SK-N-SH (cell line): ENCODE measurements around the gene KDM1A. TPM values are rescaled to one million over a fixed set of nuclear protein-coding genes. Genes with fewer than 3 reads are reported as not detected.

ENCODE experiments used
- CTCF ChIA-PET: fragments of 300-600, 350-600 bp; formaldehyde crosslinking; extraction: SDS; loops from one replicate; lab custom pipeline; 2021; lab: Yijun Ruan, JAX
- POLR2A ChIA-PET: fragments of 350-600 bp; sonication (Branson Sonifier 250); formaldehyde crosslinking; extraction: SDS; loops from one replicate; lab custom pipeline; 2020; ENCODE audit warnings: antibody characterized with exemption, inconsistent platforms; lab: Yijun Ruan, JAX
- DNase-seq: peaks from one replicate; pipeline ENCODE4 v3.0.0; 2012
- H2AFZ ChIP-seq: fragments of 200-600 bp; sonication (generic); 2 replicates; pipeline ENCODE4 v1.8.1; 2016; ENCODE audit warnings: antibody characterized with exemption, mild to moderate bottlenecking, low read depth
- H3F3A ChIP-seq: fragments of 200-600 bp; sonication (generic); replicated peaks from 2 replicates; pipeline ENCODE3; 2016; ENCODE audit warnings: antibody characterized with exemption, mild to moderate bottlenecking; ENCODE audit not compliant: insufficient read depth
- H3K27ac ChIP-seq, 2 experiments: fragments of 200-500 bp in 1 of 2; fragments of 200-600 bp in 1 of 2; sonication (Bioruptor generic) in 1 of 2; sonication (generic), shearing (Covaris generic) in 1 of 2; 2 replicates each; pipeline versions ENCODE4 v1.5.1 to v1.6.1; 2014 to 2016; ENCODE audit warnings: low read depth in 2 of 2, inconsistent platforms in 1 of 2, low read length in 1 of 2, mild to moderate bottlenecking in 1 of 2, mixed read lengths in 1 of 2
- H3K27me3 ChIP-seq: fragments of 200-600 bp; sonication (generic), shearing (Covaris generic); 2 replicates; pipeline ENCODE4 v1.6.1; 2016; ENCODE audit warnings: mixed run types; ENCODE audit not compliant: insufficient read depth
- H3K36me3 ChIP-seq, 2 experiments: fragments of 200-500 bp in 1 of 2; fragments of 200-600 bp in 1 of 2; sonication (Bioruptor generic) in 1 of 2; sonication (generic) in 1 of 2; replicated peaks in 1 of 2; 2 replicates each; pipeline versions ENCODE3 to v1.5.1; 2014 to 2016; ENCODE audit warnings: low read length in 1 of 2, mild to moderate bottlenecking in 1 of 2; ENCODE audit not compliant: insufficient read depth in 2 of 2, control insufficient read depth in 1 of 2
- H3K4me1 ChIP-seq, 2 experiments: fragments of 200-500 bp in 1 of 2; fragments of 200-600 bp in 1 of 2; sonication (Bioruptor generic) in 1 of 2; sonication (generic), shearing (Covaris generic) in 1 of 2; 2 replicates each; pipeline versions ENCODE4 v1.5.1 to v1.6.1; 2014 to 2016; ENCODE audit warnings: low read depth in 1 of 2, low read length in 1 of 2, mixed run types in 1 of 2; ENCODE audit not compliant: insufficient read depth in 2 of 2, control insufficient read depth in 1 of 2
- H3K4me2 ChIP-seq: fragments of 200-600 bp; sonication (generic), shearing (Covaris generic); 2 replicates; pipeline ENCODE4 v1.6.1; 2017; ENCODE audit warnings: mixed run types
- H3K4me3 ChIP-seq, 2 experiments: fragments of 200-500 bp in 1 of 2; fragments of 200-600 bp in 1 of 2; sonication (Bioruptor generic) in 1 of 2; sonication (generic), shearing (Covaris generic) in 1 of 2; 2 replicates each; pipeline versions ENCODE4 v1.5.1 to v1.8.1; 2014 to 2016; ENCODE audit warnings: low read depth in 2 of 2, inconsistent platforms in 1 of 2, low read length in 1 of 2, mild to moderate bottlenecking in 1 of 2, mixed read lengths in 1 of 2, moderate library complexity in 1 of 2
- H3K79me2 ChIP-seq: fragments of 200-600 bp; sonication (generic); 2 replicates; pipeline ENCODE4 v1.8.1; 2017; ENCODE audit warnings: mild to moderate bottlenecking; ENCODE audit not compliant: insufficient read depth
- H3K9ac ChIP-seq: fragments of 200-600 bp; sonication (generic); 2 replicates; pipeline ENCODE4 v1.6.1; 2017; ENCODE audit warnings: mixed run types
- H3K9me2 ChIP-seq: fragments of 200-600 bp; sonication (generic); 2 replicates; pipeline ENCODE4 v1.6.1; 2017; ENCODE audit warnings: mixed run types
- H3K9me3 ChIP-seq: fragments of 200-600 bp; sonication (generic); 2 replicates; pipeline ENCODE4 v1.6.1; 2017; ENCODE audit warnings: mixed run types, mild to moderate bottlenecking, moderate library complexity
- H4K20me1 ChIP-seq: fragments of 200-600 bp; sonication (generic); 2 replicates; pipeline ENCODE4 v1.6.1; 2017; ENCODE audit warnings: mild to moderate bottlenecking, mixed run types; ENCODE audit not compliant: insufficient read depth
- CHD2 ChIP-seq: fragments of 150-350 bp; IDR thresholded peaks from 2 replicates; pipeline ENCODE4 v1.6.1; 2018; ENCODE audit warnings: low read length; ENCODE audit not compliant: partially characterized antibody
- ELF1 ChIP-seq: IDR thresholded peaks from 2 replicates; pipeline ENCODE4 v1.4.0; 2012
- EP300 ChIP-seq, 2 experiments: IDR thresholded peaks; 2 replicates each; pipeline versions ENCODE4 v1.4.0 to v1.6.1; 2012; ENCODE audit warnings: borderline replicate concordance in 1 of 2, low read depth in 1 of 2, low read length in 1 of 2
- EZH2phosphoT487 ChIP-seq: fragments of 200-600 bp; sonication (generic); IDR thresholded peaks from 2 replicates; pipeline ENCODE4 v1.6.1; 2017; ENCODE audit warnings: low read depth, mixed run types, mild to moderate bottlenecking, antibody characterized with exemption, moderate library complexity, borderline replicate concordance
- FOSL2 ChIP-seq: IDR thresholded peaks from 2 replicates; pipeline ENCODE4 v1.4.0; 2012; ENCODE audit warnings: low read depth, mild to moderate bottlenecking, moderate library complexity, borderline replicate concordance
- FOXJ3 ChIP-seq: sonication (generic); formaldehyde crosslinking; IDR thresholded peaks from 2 replicates; pipeline ENCODE4 v1.5.1; 2020; ENCODE audit warnings: mild to moderate bottlenecking, missing genetic modification reagents
- FOXM1 ChIP-seq: IDR thresholded peaks from 2 replicates; pipeline ENCODE4 v1.4.0; 2012; ENCODE audit warnings: low read depth, mild to moderate bottlenecking
- GABPA ChIP-seq: IDR thresholded peaks from 2 replicates; pipeline ENCODE4 v1.4.0; 2012; ENCODE audit warnings: low read depth, mild to moderate bottlenecking
- GATA2 ChIP-seq: sonication (generic); formaldehyde crosslinking; IDR thresholded peaks from 2 replicates; pipeline ENCODE4 v1.5.0; 2020; ENCODE audit warnings: mild to moderate bottlenecking, missing genetic modification reagents
- IRF3 ChIP-seq: fragments of 150-350 bp; IDR thresholded peaks from 2 replicates; pipeline ENCODE4 v1.6.1; 2016; ENCODE audit warnings: mild to moderate bottlenecking, low read depth, low read length
- MEF2A ChIP-seq: IDR thresholded peaks from 2 replicates; pipeline ENCODE4 v1.4.0; 2012; ENCODE audit warnings: low read depth, borderline replicate concordance
- MXI1 ChIP-seq: IDR thresholded peaks from 2 replicates; pipeline ENCODE4 v1.6.1; 2012; ENCODE audit warnings: mild to moderate bottlenecking, low read depth, low read length, improper control_type of control experiment
- NFIC ChIP-seq: IDR thresholded peaks from 2 replicates; pipeline ENCODE4 v1.4.0; 2012; ENCODE audit warnings: borderline replicate concordance
- PBX3 ChIP-seq: IDR thresholded peaks from 2 replicates; pipeline ENCODE4; 2012
- RAD21 ChIP-seq: IDR thresholded peaks from 2 replicates; pipeline ENCODE4 v1.6.1; 2012; ENCODE audit warnings: mild to moderate bottlenecking, low read length
- RFX5 ChIP-seq: IDR thresholded peaks from 2 replicates; pipeline ENCODE4 v1.6.1; 2012; ENCODE audit warnings: mild to moderate bottlenecking, improper control_type of control experiment, low read length
- RXRA ChIP-seq: IDR thresholded peaks from 2 replicates; pipeline ENCODE4 v1.4.0; 2012; ENCODE audit warnings: low read depth, mild to moderate bottlenecking, borderline replicate concordance
- SMC3 ChIP-seq: IDR thresholded peaks from 2 replicates; pipeline ENCODE4 v1.6.1; 2012; ENCODE audit warnings: low read depth, low read length, improper control_type of control experiment
- TCF12 ChIP-seq: IDR thresholded peaks from 2 replicates; pipeline ENCODE4 v1.4.0; 2012
- USF1 ChIP-seq: IDR thresholded peaks from 2 replicates; pipeline ENCODE4 v1.4.0; 2012; ENCODE audit warnings: low read depth, borderline replicate concordance
- USF2 ChIP-seq: fragments of 150-350 bp; IDR thresholded peaks from 2 replicates; pipeline ENCODE4 v1.6.1; 2017; ENCODE audit warnings: antibody characterized with exemption, low read length, low read depth, borderline replicate concordance
- YY1 ChIP-seq: IDR thresholded peaks from 2 replicates; pipeline ENCODE4 v1.4.0; 2012; ENCODE audit warnings: low read depth, mild to moderate bottlenecking
- WGBS: methylation state at CpG from one replicate; pipeline ENCODE4 v1.1.6; 2017; ENCODE audit warnings: low lambda C conversion rate; 5-methylcytosine and 5-hydroxymethylcytosine counted together
- polyA plus RNA-seq, 3 experiments: library from polyadenylated mRNA; depleted of rRNA; stranded (reverse); fragments of >200 nt; gene quantifications; 2 replicates each; pipeline ENCODE4 v1.2.3, GENCODE V29; 2012

KDM1A gene
- polyA plus RNA-seq, 1 of the 3 experiments (the other 2 are of a cell fraction): 71.0 TPM

GRCh38 chr1:22971161-22971560 lies 48.1 kb upstream of the KDM1A start:
- Histone ChIP-seq H3F3A (no peaks in the 10 kb centered on the region), H3K79me2 (no peaks in the 10 kb centered on the region), H3K9ac (no peak overlapping the region), H3K9me3 (no peaks in the 10 kb centered on the region), H3K4me2 (no peak overlapping the region), H3K9me2 (no peaks in the 10 kb centered on the region), H4K20me1 (no peaks in the 10 kb centered on the region), H3K4me1 (peaks cover 12 to 13% of the 10 kb centered on the region in 2 experiments; a peak in 3 of 4 replicates), H3K27me3 (no peaks in the 10 kb centered on the region), H3K27ac (no peak overlapping the region), H3K36me3 (no peaks in the 10 kb centered on the region), H2AFZ (no peak overlapping the region), H3K4me3 (no peak overlapping the region)
- TF ChIP-seq FOXM1: no peak
- no peak for TF ChIP-seq NFIC
- TF ChIP-seq YY1: no peak
- TF ChIP-seq GABPA: no peak
- no peak for TF ChIP-seq USF2
- no peak for TF ChIP-seq FOSL2
- no peak for TF ChIP-seq RFX5
- TF ChIP-seq FOXJ3 (CRISPR knock-in tag): no peak
- TF ChIP-seq PBX3: no peak
- no peak for TF ChIP-seq GATA2 (CRISPR knock-in tag)
- no peak for TF ChIP-seq EP300 (IDR thresholded peaks at IDR 0.05; ENCODE audit: borderline replicate concordance in 1 of 2, low read depth in 1 of 2, low read length in 1 of 2)
- no peak for TF ChIP-seq ELF1
- no peak for TF ChIP-seq RAD21
- TF ChIP-seq IRF3: no peak
- ChIA-PET CTCF (interaction anchor here (0.7 to 11.2 kb wide), 6 partner anchors 12 to 297 kb away, joined by 3 to 159 read pairs (median 3); no protein-coding TSS in a partner anchor), POLR2A (interaction anchor here (1.2 kb wide), 1 partner anchor 48 kb away, joined by 3 read pairs; the partner anchor contains the start of gene KDM1A)
- 60% methylated on average over 3 of the region's 3 CpGs for WGBS
- no peak for DNase-seq

- H3K9me2 ChIP-seq: no peaks in the 10 kb centered on the region
- H2AFZ ChIP-seq: no peak overlapping the region
- TF ChIP-seq USF1: no peak
- no peak for TF ChIP-seq YY1
- TF ChIP-seq SMC3: no peak
- TF ChIP-seq EZH2phosphoT487: no peak
- TF ChIP-seq USF2: no peak
- TF ChIP-seq TCF12: no peak
- TF ChIP-seq RXRA: no peak
- TF ChIP-seq IRF3: no peak
- TF ChIP-seq MXI1: no peak
- no peak for TF ChIP-seq CHD2
- no peak for TF ChIP-seq MEF2A
Observed at GRCh38 chr1:22971611-22972405, 47.5 kb upstream of the KDM1A start.

More at GRCh38 chr1:22971611-22972405, 47.5 kb upstream of the KDM1A start:
- Histone ChIP-seq H3F3A (no peaks in the 10 kb centered on the region), H3K27ac (no peak overlapping the region), H3K9me3 (no peaks in the 10 kb centered on the region), H3K27me3 (no peaks in the 10 kb centered on the region), H3K4me2 (no peak overlapping the region), H3K9ac (no peak overlapping the region), H3K4me1 (peaks cover 13% of the 10 kb centered on the region in 2 experiments; a peak in 3 of 4 replicates), H3K4me3 (no peak overlapping the region), H3K36me3 (no peaks in the 10 kb centered on the region), H4K20me1 (no peaks in the 10 kb centered on the region), H3K79me2 (no peaks in the 10 kb centered on the region)
- 44% methylated on average over 5 of the region's 5 CpGs for WGBS
- DNase-seq: no peak
- CTCF ChIA-PET: interaction anchor here (0.7 to 11.2 kb wide), 9 partner anchors 8 to 306 kb away, joined by 3 to 159 read pairs (median 3); no protein-coding TSS in a partner anchor
- POLR2A ChIA-PET: interaction anchor here (1.2 kb wide), 1 partner anchor 48 kb away, joined by 3 read pairs; the partner anchor contains the start of gene KDM1A
